ENCODE results near the gene DNM2.
"Not testable (repeated sequence)": the region's sequence is repeated elsewhere in the genome, so short reads cannot be mapped to it uniquely, and the experiment has no call there.

DNM2 gene

GRCh38 chr19:10717356-10718204 is at the start of gene DNM2:
TSS of gene DNM2 (plus strand) at chr19:10718079. CDS start at chr19:10718243, 164 bp downstream.
- no peaks in the 10 kb centered on the region for H3K9me3 ChIP-seq
- H3K4me3 ChIP-seq: peak within 1 kb of the TSS; percentile 97 to 98
- H3K27ac ChIP-seq: peak within 1 kb of the TSS; percentile 89 to 91
- intact Hi-C loops (cut with DNase I; ENCODE audit: low total_unique reads): loop anchor here (2.0 kb wide), 1 partner anchor 147 kb away; no protein-coding TSS in a partner anchor
- peak; percentile 68 to 92 for TF ChIP-seq CTCF (IDR thresholded peaks at IDR 0.05)
- H3K36me3 ChIP-seq: peaks cover 0 to 17% (median 8%) of the 10 kb centered on the region in 3 donors
- no peaks in the 10 kb centered on the region for H3K27me3 ChIP-seq
- peaks cover 0 to 35% (median 29%) of the 10 kb centered on the region in 4 donors for H3K4me1 ChIP-seq
- peak; percentile 99 to 100 for DNase-seq

- H3K9me3 ChIP-seq: no peaks in the 10 kb centered on the region
- H3K27me3 ChIP-seq: no peaks in the 10 kb centered on the region
- no peak overlapping the region for H3K27ac ChIP-seq
- no peak for DNase-seq
- intact Hi-C loops (cut with DNase I; ENCODE audit: low total_unique reads): no loop called here
- no peak for TF ChIP-seq CTCF (IDR thresholded peaks at IDR 0.05)
- H3K4me3 ChIP-seq: no peak overlapping the region
- peaks cover 0 to 24% (median 14%) of the 10 kb centered on the region in 4 donors for H3K4me1 ChIP-seq
- H3K36me3 ChIP-seq: peaks cover 23 to 35% (median 25%) of the 10 kb centered on the region in 3 donors
Measured at GRCh38 chr19:10669246-10669645, 48.6 kb upstream of the DNM2 start.

GRCh38 chr19:10670182-10670581 is 47.7 kb upstream of the DNM2 start:
- H3K27ac ChIP-seq: no peak overlapping the region
- intact Hi-C loops (cut with DNase I; ENCODE audit: low total_unique reads): no loop called here
- DNase-seq: no peak
- no peaks in the 10 kb centered on the region for H3K27me3 ChIP-seq
- H3K9me3 ChIP-seq: no peaks in the 10 kb centered on the region
- H3K4me1 ChIP-seq: peaks cover 0 to 22% (median 14%) of the 10 kb centered on the region in 4 donors
- no peak overlapping the region for H3K4me3 ChIP-seq
- no peak for TF ChIP-seq CTCF (IDR thresholded peaks at IDR 0.05)
- H3K36me3 ChIP-seq: peaks cover 23 to 40% (median 29%) of the 10 kb centered on the region in 3 donors

- intact Hi-C loops (cut with DNase I; ENCODE audit: low total_unique reads): no loop called here
- TF ChIP-seq CTCF (IDR thresholded peaks at IDR 0.05): no peak
- Histone ChIP-seq H3K9me3 (no peaks in the 10 kb centered on the region), H3K4me1 (peaks cover 0 to 22% (median 14%) of the 10 kb centered on the region in 4 donors), H3K4me3 (no peak overlapping the region), H3K27ac (no peak overlapping the region), H3K36me3 (peaks cover 26 to 46% (median 38%) of the 10 kb centered on the region in 3 donors), H3K27me3 (no peaks in the 10 kb centered on the region)
- DNase-seq: no peak
Measured at GRCh38 chr19:10670876-10671804, 46.7 kb upstream of the DNM2 start.

GRCh38 chr19:10671922-10672321 is 46.0 kb upstream of the DNM2 start:
- intact Hi-C loops (cut with DNase I; ENCODE audit: low total_unique reads); H3K4me3 ChIP-seq; DNase-seq; H3K27ac ChIP-seq; H3K27me3 ChIP-seq; H3K9me3 ChIP-seq: not testable (repeated sequence)
- Histone ChIP-seq H3K36me3 (peaks cover 28 to 52% (median 39%) of the 10 kb centered on the region in 3 donors), H3K4me1 (peaks cover 0 to 22% (median 14%) of the 10 kb centered on the region in 4 donors)

GRCh38 chr19:10675214-10675613 is 42.7 kb upstream of the DNM2 start:
- H3K27me3 ChIP-seq; H3K4me3 ChIP-seq; H3K9me3 ChIP-seq; intact Hi-C loops (cut with DNase I; ENCODE audit: low total_unique reads); DNase-seq; H3K27ac ChIP-seq: not testable (repeated sequence)
- Histone ChIP-seq H3K4me1 (peaks cover 0 to 12% (median 8%) of the 10 kb centered on the region in 4 donors), H3K36me3 (peaks cover 61 to 85% (median 71%) of the 10 kb centered on the region in 3 donors)

Measured in tibial artery (tissue), 4 donors.